HTR-8/SVneo (cell line): ENCODE measurements around the gene AMBP.
"Not testable (repeated sequence)": the region's sequence is repeated elsewhere in the genome, so short reads cannot be mapped to it uniquely, and the experiment has no call there.

Experiments used
- DNase-seq: peaks from one replicate; pipeline ENCODE4 v3.0.0; 2011; ENCODE audit warnings: low spot score, mixed read lengths; ENCODE audit not compliant: insufficient read length
- FAIRE-seq: peaks from 2 replicates; lab custom pipeline; 2011; peaks lifted over from hg19 to GRCh38; lab: Jason Lieb, UNC

AMBP gene

DNA sequence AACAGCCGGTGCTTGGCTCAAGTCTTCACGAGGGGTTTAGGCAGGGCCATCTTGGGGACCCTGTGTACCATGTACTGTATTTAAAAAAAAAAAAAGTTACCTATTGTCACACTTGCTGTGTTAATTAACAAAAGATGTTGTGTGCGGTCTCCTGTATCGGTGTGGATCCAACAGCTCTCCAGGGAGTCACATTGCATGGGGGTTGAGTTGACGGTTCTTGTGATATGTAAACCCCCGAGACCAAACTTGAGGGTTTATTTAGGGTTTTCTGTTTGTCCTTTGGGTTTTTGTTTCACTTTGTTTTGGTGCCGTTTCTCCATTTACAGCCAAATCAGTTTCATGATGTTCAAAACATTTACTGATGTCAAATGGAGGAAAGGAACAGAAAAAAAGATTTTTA, 22.2 kb downstream of the AMBP start:
- no peak for FAIRE-seq

GRCh38 chr9:114055061-114055460, 23.0 kb downstream of the AMBP start:
- DNase-seq (no peak), FAIRE-seq (no peak)

More for the DNA sequence above, 22.2 kb downstream of the AMBP start:
- no peak for DNase-seq

DNA sequence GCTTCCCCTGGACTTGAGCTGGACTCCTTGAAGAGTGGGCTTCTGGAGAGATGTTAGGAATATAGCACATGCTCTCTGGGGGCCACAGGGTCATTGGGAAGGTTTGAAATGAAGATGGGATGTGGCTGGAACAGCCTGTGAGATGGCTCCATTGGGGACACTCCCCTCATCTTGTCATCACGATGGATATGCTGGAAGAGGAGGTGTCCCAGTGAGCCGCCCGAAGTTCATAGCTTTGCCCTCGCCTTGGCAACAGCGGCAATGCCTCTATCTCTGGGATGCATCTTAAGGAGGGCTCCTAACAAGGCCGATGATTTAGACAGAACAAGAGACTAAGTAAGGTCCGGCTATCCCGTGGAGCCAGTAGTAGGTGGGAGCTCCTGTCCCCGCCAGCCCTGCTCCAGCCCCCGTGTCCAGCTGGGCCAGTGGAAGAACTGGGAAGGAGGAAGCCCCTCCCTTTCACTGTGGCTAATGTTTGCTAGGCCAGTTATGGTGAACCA, 23.9 kb downstream of the AMBP start:
- FAIRE-seq (no peak), DNase-seq (no peak)

DNA sequence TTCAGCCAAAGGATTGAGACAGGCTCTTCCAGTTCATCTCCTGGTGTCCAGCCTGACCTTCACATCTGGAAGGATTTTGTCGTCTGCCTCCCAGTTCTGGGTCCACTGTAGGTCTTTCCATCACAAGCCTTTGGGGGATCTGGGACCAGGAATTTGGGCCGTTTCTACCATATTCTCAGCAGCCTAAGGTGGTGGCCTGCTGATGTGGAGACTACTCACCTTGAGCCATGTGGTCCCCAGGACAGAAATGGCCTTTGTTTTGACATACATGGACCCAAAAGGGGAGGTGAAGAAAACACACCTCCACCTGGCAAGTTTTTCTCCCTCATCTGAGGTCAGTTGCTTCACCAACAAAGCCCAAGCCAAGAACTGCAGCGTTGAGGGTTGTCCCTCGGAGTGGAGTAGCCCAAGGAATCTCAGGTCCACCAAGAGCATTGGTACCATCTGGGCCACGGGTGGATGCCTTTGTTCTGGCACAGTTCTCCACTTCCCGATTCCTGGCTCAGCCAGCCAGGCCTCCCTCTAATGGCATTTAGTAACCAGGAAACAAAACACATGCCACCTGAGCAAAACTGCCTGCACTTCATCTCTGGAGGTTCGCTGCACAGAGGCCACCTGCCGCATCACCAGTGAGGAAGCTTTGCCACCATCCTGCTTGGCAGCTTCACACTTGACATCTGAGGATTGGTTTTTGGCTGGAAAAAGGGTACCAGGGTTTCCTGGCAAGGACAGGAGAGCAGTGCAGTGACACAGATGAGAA, 24.7 kb downstream of the AMBP start:
- FAIRE-seq = no peak
- DNase-seq = no peak

- no peak for DNase-seq
- no peak for FAIRE-seq
Measured at GRCh38 chr9:114051706-114052105, 26.4 kb downstream of the AMBP start.

DNA sequence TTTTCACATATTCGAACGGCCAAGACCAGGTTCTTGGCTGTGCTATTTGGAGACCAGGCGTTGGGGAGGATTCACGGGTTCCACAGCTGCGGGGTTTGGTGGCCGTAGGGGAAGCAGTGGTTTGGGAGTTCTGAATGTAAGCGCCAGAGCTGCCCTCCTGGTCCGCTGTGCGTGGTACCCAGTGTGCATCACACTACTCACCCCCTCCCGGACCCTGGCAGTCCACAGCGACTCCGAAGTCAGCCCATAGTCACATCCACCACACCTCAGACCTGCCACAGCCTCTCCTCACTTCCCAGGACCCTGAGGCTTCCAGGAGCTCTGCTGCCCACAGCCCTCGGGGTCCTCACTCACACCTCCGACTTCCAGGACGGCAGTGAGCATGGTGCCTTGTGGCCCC, 26.8 kb downstream of the AMBP start:
- FAIRE-seq (no peak), DNase-seq (no peak)

DNA sequence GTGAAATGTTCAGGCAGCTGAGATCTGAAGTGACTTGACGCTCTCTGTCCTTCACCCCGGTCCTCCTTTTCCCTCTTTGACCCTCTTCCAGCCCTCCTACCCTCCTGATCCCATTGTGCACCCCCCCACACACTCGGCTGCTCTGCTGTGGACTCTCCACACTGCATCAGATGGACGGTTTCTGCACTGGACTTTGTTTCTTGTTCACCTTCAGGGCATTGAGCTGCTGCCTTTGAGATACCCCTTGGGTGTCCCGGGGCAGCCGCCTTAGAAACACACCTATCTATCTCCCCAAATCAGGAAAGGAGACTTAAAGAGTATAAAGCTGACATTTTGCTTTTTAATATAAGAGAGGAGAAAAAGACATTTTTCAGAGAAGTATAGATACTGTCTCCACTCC, 27.5 kb downstream of the AMBP start:
- FAIRE-seq = no peak
- DNase-seq = no peak

DNA sequence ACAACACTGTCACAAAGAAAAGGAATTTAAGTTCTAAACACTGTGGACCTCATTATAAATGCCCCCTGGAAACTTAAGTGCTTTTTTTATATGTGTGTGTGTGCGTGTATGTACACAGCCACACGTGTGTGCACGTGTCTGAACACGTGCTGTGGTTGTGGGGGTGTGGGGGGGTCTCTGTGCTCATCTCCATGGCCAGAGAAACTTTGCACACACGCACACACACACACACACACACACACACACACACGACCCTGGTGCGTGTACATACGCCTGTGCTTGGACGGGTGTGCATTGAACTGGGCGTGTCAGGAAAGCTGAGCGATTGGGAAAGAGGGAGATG, 27.9 kb downstream of the AMBP start:
- FAIRE-seq (no peak), DNase-seq (no peak)

GRCh38 chr9:114049441-114050225, 28.5 kb downstream of the AMBP start:
- FAIRE-seq (no peak), DNase-seq (no peak)

- DNase-seq (no peak), FAIRE-seq (no peak)
Measured at GRCh38 chr9:114048533-114049415, 29.3 kb downstream of the AMBP start.

DNA sequence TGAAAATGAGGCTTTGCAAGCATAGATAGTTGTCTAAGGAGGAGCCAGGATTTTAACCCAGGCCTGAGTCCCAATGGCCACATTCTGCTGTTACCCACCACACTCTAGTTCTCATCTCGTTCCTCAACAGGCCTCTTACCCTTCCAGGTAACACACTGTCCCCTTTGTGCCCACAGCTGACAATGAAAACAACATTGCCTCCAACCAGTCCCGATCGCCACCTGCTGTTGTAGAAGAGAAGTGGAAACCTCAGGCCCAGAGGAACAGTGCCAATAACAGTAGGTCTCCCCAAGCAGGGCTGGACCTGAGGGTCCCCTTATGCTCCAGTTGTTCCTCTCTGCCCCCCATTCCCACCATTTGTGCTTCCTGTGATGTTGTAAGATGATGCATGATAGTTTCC, 30.4 kb downstream of the AMBP start:
- FAIRE-seq (no peak), DNase-seq (no peak)

- FAIRE-seq (no peak), DNase-seq (no peak)
Measured at GRCh38 chr9:114046875-114047274, 31.2 kb downstream of the AMBP start.

DNA sequence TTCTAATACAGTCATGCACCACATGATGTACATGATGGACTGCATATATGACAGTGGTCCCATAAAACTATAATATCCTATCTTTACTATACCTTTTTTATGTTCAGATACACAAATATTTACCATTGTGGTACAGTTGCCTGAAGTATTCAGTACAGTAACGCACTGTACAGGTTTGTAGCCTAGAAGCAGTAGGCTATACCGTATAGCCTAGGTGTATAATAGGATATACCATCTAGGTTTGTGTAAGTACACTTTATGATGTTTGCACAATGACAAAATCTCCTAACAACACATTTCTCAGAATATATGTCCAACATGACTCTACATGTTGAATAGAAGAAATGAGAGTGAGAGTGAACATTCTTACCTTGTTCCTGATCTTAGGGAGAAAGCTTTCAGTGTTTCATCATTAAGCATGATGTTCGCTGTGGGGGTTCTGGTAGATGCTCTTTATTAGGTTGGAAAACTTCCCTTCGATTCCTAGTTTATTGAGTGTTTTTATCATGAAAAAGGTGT, 31.8 kb downstream of the AMBP start:
- FAIRE-seq (no peak), DNase-seq (no peak)

- FAIRE-seq, DNase-seq: not testable (repeated sequence)
Measured at GRCh38 chr9:114043660-114044059, 34.4 kb downstream of the AMBP start.

DNA sequence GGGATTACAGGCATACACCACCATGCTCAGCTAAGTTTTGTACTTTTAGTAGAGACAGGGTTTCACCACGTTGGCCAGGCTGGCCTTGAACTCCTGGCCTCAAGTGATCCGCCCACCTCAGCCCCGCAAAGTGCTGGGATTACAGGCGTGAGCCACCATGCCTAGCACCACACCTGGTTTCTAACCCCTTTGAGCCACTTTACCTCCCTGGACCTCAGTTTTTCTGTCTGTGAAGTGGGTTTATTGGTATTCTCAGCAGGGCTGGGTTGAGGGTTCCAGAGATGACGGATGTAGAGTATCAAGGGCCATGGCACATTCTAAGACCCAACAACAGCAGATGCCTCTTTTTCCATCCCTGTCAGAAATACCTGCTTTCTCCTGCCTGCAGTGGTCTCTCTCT, 38.6 kb downstream of the AMBP start:
- FAIRE-seq = no peak

DNA sequence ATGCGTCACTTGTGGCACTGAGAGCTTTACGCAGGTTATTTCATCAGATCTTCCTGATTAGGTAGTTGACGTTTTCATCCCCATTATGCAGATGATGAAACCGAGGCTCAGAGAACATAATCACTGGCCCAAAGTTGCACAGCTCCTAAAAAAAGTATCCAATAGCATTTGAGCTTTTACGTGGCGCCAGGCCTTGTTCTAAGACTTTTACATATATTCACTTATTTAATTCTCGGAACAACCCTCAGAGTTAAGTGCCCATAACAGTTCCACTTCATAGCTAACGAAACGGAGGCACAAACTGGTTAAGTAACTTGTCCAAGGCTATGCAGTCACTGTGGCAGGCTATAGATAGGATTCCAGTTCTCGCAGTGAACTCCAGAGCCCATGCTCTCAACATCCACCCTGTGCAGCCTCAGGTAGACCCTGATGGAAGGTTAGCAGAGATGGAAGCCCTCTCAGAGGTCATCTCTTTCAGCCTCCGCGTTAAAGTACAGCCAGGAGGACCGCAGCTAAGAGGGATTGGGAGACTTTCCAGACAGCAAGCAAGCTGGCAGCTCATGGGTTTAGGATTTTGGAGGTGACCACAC, 39.3 kb downstream of the AMBP start:
- FAIRE-seq = no peak
- DNase-seq = no peak

More for the DNA sequence above, 38.6 kb downstream of the AMBP start:
- DNase-seq = no peak

DNA sequence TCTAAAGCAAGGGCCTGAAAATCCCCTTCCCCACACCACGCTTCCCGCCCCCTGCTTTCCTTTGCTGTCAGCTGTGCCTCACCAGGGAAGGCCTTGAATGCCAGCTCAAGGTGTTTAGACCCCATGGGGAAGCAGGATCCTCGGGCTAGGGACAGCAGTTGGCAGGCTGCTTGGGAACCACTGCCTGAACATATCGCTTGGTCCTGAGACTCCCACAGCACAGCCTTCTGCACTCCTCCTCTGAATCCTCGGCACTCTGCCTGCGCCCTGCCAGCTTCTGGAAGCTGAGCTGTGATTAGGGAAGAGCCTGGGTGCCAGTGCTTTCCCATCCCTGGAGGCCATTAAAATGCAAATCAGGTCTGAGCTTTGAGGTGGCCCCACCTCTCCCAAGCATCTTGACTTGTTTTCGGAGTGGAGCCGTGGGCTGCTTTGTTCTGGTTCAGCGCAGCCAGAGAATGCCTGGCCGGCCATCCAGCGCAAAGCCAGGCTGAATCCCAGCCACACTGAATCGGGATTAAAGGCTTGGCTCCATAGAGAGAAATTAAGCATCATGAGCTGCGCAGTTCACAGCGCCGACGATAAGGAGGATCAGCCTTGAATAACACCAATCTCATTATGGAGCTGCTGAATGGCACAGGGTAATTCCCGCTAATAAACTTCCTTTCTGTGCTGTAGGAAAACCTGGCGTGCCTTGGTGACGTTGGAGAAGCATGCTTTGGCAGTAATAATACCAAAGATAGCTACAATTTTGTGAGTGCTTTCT, 40.0 kb downstream of the AMBP start:
- DNase-seq (no peak), FAIRE-seq (no peak)

GRCh38 chr9:114037249-114037648, 40.9 kb downstream of the AMBP start:
- no peak for FAIRE-seq
- no peak for DNase-seq
